HepG2 (cell line): ENCODE measurements around the gene YEATS4. TPM values are rescaled to one million over a fixed set of nuclear protein-coding genes. Genes with fewer than 3 reads are reported as not detected.

Experiments
- CC2D1A ChIP-seq: sonication (generic); formaldehyde crosslinking; IDR thresholded peaks from 2 replicates; pipeline ENCODE4 v1.8.1; 2023; ENCODE audit warnings: mild to moderate bottlenecking, missing genetic modification reagents
- CEBPG ChIP-seq: IDR thresholded peaks from 2 replicates; pipeline ENCODE4 v1.6.1; 2016
- EEA1 ChIP-seq: sonication (generic); formaldehyde crosslinking; IDR thresholded peaks from 2 replicates; pipeline ENCODE4 v1.5.1; 2020; ENCODE audit warnings: mild to moderate bottlenecking, missing genetic modification reagents, borderline replicate concordance
- HMG20B ChIP-seq: conservative IDR thresholded peaks from 2 replicates; pipeline ENCODE4 v1.6.1; 2016; ENCODE audit warnings: missing genetic modification reagents, missing compliant biosample characterization
- IRF2 ChIP-seq: IDR thresholded peaks from 2 replicates; pipeline ENCODE4 v1.6.1; 2018; ENCODE audit warnings: missing genetic modification reagents, missing compliant biosample characterization
- NPAS2 ChIP-seq: sonication (generic); formaldehyde crosslinking; IDR thresholded peaks from 2 replicates; pipeline ENCODE4 v1.8.0; 2022; ENCODE audit warnings: mild to moderate bottlenecking, missing genetic modification reagents, borderline replicate concordance
- NR2F6 ChIP-seq, 2 experiments: IDR thresholded peaks; 2 replicates each; pipeline ENCODE4 v1.6.1; 2016; ENCODE audit warnings: antibody characterized with exemption in 1 of 2, mild to moderate bottlenecking in 1 of 2
- SALL1 ChIP-seq: sonication (generic); formaldehyde crosslinking; IDR thresholded peaks from 2 replicates; pipeline ENCODE4 v1.8.0; 2022; ENCODE audit warnings: mild to moderate bottlenecking, missing genetic modification reagents
- ZBTB49 ChIP-seq: sonication (generic); formaldehyde crosslinking; IDR thresholded peaks from 2 replicates; pipeline ENCODE4 v1.4.0; 2020; ENCODE audit warnings: missing genetic modification reagents, borderline replicate concordance
- ZNF30 ChIP-seq: sonication (generic); formaldehyde crosslinking; IDR thresholded peaks from 2 replicates; pipeline ENCODE4 v1.5.0; 2020; ENCODE audit warnings: mild to moderate bottlenecking, missing genetic modification reagents
- ZNF510 ChIP-seq: sonication (generic); formaldehyde crosslinking; IDR thresholded peaks from 2 replicates; pipeline ENCODE4 v1.4.0; 2020; ENCODE audit warnings: low read depth, mild to moderate bottlenecking, missing genetic modification reagents
- polyA plus RNA-seq, 8 experiments: library from polyadenylated mRNA; depleted of rRNA in 3 of 8; stranded (reverse) in 7 of 8; unstranded in 1 of 8; fragments of >200 nt; fragmentation: Illumina TruSeq in 4 of 8; extraction: Trizol in 4 of 8; gene quantifications; 2 replicates each; pipeline versions ENCODE4 v1.2.1 to v1.2.3, GENCODE V29; 2011 to 2016; ENCODE audit warnings: low read depth in 4 of 8, missing spikeins in 1 of 8, mixed read lengths in 1 of 8; ENCODE audit not compliant: insufficient read depth in 1 of 8
- total RNA-seq, 5 experiments: library from RNA; depleted of rRNA; stranded (reverse); fragments of >200 nt; fragmentation: Illumina TruSeq; extraction: Trizol; gene quantifications; 2 replicates each; pipeline ENCODE4 v1.2.3, GENCODE V29; 2016; ENCODE audit warnings: low read depth in 1 of 5
- TF ChIP-seq, protein P1 (sequence below): sonication (generic); formaldehyde crosslinking; IDR thresholded peaks from 2 replicates; pipeline ENCODE4 v1.8.0; 2022; ENCODE audit warnings: missing genetic modification reagents, mild to moderate bottlenecking, moderate library complexity, borderline replicate concordance
- TF ChIP-seq, protein P2 (sequence below): sonication (generic); formaldehyde crosslinking; IDR thresholded peaks from 2 replicates; pipeline ENCODE4 v1.5.0; 2020; ENCODE audit warnings: missing genetic modification reagents, mild to moderate bottlenecking, borderline replicate concordance
- TF ChIP-seq, protein P3 (sequence below), 2 experiments: sonication (generic) in 1 of 2; formaldehyde crosslinking in 1 of 2; IDR thresholded peaks; 2 replicates each; pipeline versions ENCODE4 v1.4.0 to v1.6.1; 2016 to 2020; ENCODE audit warnings: borderline replicate concordance in 1 of 2, low read depth in 1 of 2, mild to moderate bottlenecking in 1 of 2, missing genetic modification reagents in 1 of 2
- TF ChIP-seq, protein P4 (sequence below): sonication (generic); formaldehyde crosslinking; IDR thresholded peaks from 2 replicates; pipeline ENCODE4 v1.8.1; 2023; ENCODE audit warnings: missing genetic modification reagents, inconsistent platforms, borderline replicate concordance

YEATS4 gene
- total and polyA plus RNA-seq, 2 of the 13 experiments (the other 11 are each of a cell fraction or from before 2014, with no cell fraction given): 16.8 to 45.0 TPM

- TF ChIP-seq, protein P1, sequence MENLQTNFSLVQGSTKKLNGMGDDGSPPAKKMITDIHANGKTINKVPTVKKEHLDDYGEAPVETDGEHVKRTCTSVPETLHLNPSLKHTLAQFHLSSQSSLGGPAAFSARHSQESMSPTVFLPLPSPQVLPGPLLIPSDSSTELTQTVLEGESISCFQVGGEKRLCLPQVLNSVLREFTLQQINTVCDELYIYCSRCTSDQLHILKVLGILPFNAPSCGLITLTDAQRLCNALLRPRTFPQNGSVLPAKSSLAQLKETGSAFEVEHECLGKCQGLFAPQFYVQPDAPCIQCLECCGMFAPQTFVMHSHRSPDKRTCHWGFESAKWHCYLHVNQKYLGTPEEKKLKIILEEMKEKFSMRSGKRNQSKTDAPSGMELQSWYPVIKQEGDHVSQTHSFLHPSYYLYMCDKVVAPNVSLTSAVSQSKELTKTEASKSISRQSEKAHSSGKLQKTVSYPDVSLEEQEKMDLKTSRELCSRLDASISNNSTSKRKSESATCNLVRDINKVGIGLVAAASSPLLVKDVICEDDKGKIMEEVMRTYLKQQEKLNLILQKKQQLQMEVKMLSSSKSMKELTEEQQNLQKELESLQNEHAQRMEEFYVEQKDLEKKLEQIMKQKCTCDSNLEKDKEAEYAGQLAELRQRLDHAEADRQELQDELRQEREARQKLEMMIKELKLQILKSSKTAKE (CRISPR knock-in tag): no peak
- 0 out of 2 replicates have a peak, but pooled peaks have one; percentile 5 for TF ChIP-seq CEBPG (CRISPR knock-in tag)
- no peak for TF ChIP-seq NPAS2 (CRISPR knock-in tag)
- TF ChIP-seq ZBTB49 (CRISPR knock-in tag): no peak
- no peak for TF ChIP-seq HMG20B (CRISPR knock-in tag)
- 0 out of 2 replicates have a peak, but pooled peaks have one; percentile 45 for TF ChIP-seq IRF2 (CRISPR knock-in tag)
- TF ChIP-seq, protein P2, sequence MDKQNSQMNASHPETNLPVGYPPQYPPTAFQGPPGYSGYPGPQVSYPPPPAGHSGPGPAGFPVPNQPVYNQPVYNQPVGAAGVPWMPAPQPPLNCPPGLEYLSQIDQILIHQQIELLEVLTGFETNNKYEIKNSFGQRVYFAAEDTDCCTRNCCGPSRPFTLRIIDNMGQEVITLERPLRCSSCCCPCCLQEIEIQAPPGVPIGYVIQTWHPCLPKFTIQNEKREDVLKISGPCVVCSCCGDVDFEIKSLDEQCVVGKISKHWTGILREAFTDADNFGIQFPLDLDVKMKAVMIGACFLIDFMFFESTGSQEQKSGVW: no peak
- no peak for TF ChIP-seq CC2D1A (CRISPR knock-in tag)
- no peak for TF ChIP-seq NR2F6 (IDR thresholded peaks at IDR 0.05)
- TF ChIP-seq NR2F6 (CRISPR knock-in tag; IDR thresholded peaks at IDR 0.05): 0 out of 2 replicates have a peak, but pooled peaks have one; percentile 11
- 0 out of 2 replicates have a peak, but pooled peaks have one; percentile 50 for TF ChIP-seq ZNF510 (CRISPR knock-in tag)
- no peak for TF ChIP-seq ZNF30 (CRISPR knock-in tag)
- no peak for TF ChIP-seq EEA1
- TF ChIP-seq, protein P3, sequence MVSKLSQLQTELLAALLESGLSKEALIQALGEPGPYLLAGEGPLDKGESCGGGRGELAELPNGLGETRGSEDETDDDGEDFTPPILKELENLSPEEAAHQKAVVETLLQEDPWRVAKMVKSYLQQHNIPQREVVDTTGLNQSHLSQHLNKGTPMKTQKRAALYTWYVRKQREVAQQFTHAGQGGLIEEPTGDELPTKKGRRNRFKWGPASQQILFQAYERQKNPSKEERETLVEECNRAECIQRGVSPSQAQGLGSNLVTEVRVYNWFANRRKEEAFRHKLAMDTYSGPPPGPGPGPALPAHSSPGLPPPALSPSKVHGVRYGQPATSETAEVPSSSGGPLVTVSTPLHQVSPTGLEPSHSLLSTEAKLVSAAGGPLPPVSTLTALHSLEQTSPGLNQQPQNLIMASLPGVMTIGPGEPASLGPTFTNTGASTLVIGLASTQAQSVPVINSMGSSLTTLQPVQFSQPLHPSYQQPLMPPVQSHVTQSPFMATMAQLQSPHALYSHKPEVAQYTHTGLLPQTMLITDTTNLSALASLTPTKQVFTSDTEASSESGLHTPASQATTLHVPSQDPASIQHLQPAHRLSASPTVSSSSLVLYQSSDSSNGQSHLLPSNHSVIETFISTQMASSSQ (IDR thresholded peaks at IDR 0.05; ENCODE audit: low read depth): no peak
- TF ChIP-seq, protein P3 (CRISPR knock-in tag; IDR thresholded peaks at IDR 0.05; ENCODE audit: borderline replicate concordance): 0 out of 2 replicates have a peak, but pooled peaks have one; percentile 14
- TF ChIP-seq SALL1 (CRISPR knock-in tag): 0 out of 2 replicates have a peak, but pooled peaks have one; percentile 12
- TF ChIP-seq, protein P4, sequence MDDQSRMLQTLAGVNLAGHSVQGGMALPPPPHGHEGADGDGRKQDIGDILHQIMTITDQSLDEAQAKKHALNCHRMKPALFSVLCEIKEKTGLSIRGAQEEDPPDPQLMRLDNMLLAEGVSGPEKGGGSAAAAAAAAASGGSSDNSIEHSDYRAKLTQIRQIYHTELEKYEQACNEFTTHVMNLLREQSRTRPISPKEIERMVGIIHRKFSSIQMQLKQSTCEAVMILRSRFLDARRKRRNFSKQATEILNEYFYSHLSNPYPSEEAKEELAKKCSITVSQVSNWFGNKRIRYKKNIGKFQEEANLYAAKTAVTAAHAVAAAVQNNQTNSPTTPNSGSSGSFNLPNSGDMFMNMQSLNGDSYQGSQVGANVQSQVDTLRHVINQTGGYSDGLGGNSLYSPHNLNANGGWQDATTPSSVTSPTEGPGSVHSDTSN (CRISPR knock-in tag): no peak
These were observed 56.1 kb downstream of the YEATS4 start (continued) for GRCh38 chr12:69415471-69416275.
